CD4-positive, alpha-beta T cell treated with Interleukin-15 for 4 hours (primary cell): Measurements from ENCODE around the gene COG5.
A peak's percentile ranks its signal among the peaks of the same experiment; 100 is the strongest.

Source experiments
- DNase-seq: peaks from one replicate; pipeline ENCODE4 v3.0.0-alpha.2; 2020; ENCODE audit warnings: low spot score

Gene COG5

GRCh38 chr7:107180378-107180777, 383.3 kb downstream of the COG5 start:
- peak; percentile 55 for DNase-seq

GRCh38 chr7:107179326-107180164, 384.2 kb downstream of the COG5 start:
- DNase-seq: no peak

GRCh38 chr7:107173691-107174406, 389.9 kb downstream of the COG5 start:
- DNase-seq: peak; percentile 12

- DNase-seq: no peak
Observed at GRCh38 chr7:107173191-107173590, 390.5 kb downstream of the COG5 start.

GRCh38 chr7:107172276-107173032, 391.3 kb downstream of the COG5 start:
- DNase-seq: no peak

GRCh38 chr7:107171496-107171895, 392.2 kb downstream of the COG5 start:
- no peak for DNase-seq

- DNase-seq: no peak
Observed at GRCh38 chr7:107170051-107170915, 393.4 kb downstream of the COG5 start.

- DNase-seq: peak; percentile 80
Observed at GRCh38 chr7:107169120-107170050, 394.3 kb downstream of the COG5 start.

GRCh38 chr7:107168233-107169119, 395.2 kb downstream of the COG5 start, which contains the start of gene HBP1:
Gene HBP1 (plus strand): TSS chr7:107169003. CDS start chr7:107179894, 10,891 bp downstream.
- peak; percentile 99 for DNase-seq

- DNase-seq: peak; percentile 60
Observed at GRCh38 chr7:107167483-107168232, 396.1 kb downstream of the COG5 start.

- DNase-seq: no peak
Observed at GRCh38 chr7:107166736-107167426, 396.8 kb downstream of the COG5 start.

- no peak for DNase-seq
Observed at GRCh38 chr7:107165341-107165740, 398.4 kb downstream of the COG5 start.

- DNase-seq: no peak
Observed at GRCh38 chr7:107164092-107164491, 399.6 kb downstream of the COG5 start.

GRCh38 chr7:107162475-107162874, 401.2 kb downstream of the COG5 start:
- DNase-seq: no peak

- DNase-seq: no peak
Observed at GRCh38 chr7:107161415-107161814, 402.3 kb downstream of the COG5 start.

GRCh38 chr7:107160389-107160788, 403.3 kb downstream of the COG5 start:
- DNase-seq: no peak

- DNase-seq: no peak
Observed at GRCh38 chr7:107158028-107158427, 405.7 kb downstream of the COG5 start.

- no peak for DNase-seq
Observed at GRCh38 chr7:107157091-107157490, 406.6 kb downstream of the COG5 start.
